GM18499 (cell line): ENCODE measurements around the gene SLC25A47.
"Not testable (repeated sequence)": the region's sequence is repeated elsewhere in the genome, so short reads cannot be mapped to it uniquely, and the experiment has no call there.

ENCODE experiments used
- ATAC-seq: cut with Tn5 transposase; IDR thresholded peaks from one replicate; pipeline ENCODE4 v1.9.1; 2021; ENCODE audit warnings: moderate number of reproducible peaks; ENCODE audit not compliant: insufficient read depth, unreplicated experiment

The SLC25A47 gene

GRCh38 chr14:100323121-100323941, at the start of gene SLC25A47:
Gene SLC25A47 (plus strand): TSS chr14:100323339. CDS start chr14:100323415, 76 bp downstream.
- no peak for ATAC-seq

- ATAC-seq: no peak
Measured at GRCh38 chr14:100274250-100274649, 48.9 kb upstream of the SLC25A47 start.

- ATAC-seq: no peak
Measured at GRCh38 chr14:100275214-100275613, 47.9 kb upstream of the SLC25A47 start.

- no peak for ATAC-seq
Measured at GRCh38 chr14:100278702-100279101, 44.4 kb upstream of the SLC25A47 start.

GRCh38 chr14:100279133-100279532, 44.0 kb upstream of the SLC25A47 start:
- ATAC-seq: no peak

GRCh38 chr14:100279563-100279962, 43.6 kb upstream of the SLC25A47 start:
- no peak for ATAC-seq

- ATAC-seq: no peak
Measured at GRCh38 chr14:100281286-100282082, 41.7 kb upstream of the SLC25A47 start.

- no peak for ATAC-seq
Measured at GRCh38 chr14:100282083-100282350, 41.1 kb upstream of the SLC25A47 start.

GRCh38 chr14:100282766-100283419, 40.2 kb upstream of the SLC25A47 start:
- no peak for ATAC-seq

- not testable (repeated sequence) for ATAC-seq
Measured at GRCh38 chr14:100283436-100283835, 39.7 kb upstream of the SLC25A47 start.

- no peak for ATAC-seq
Measured at GRCh38 chr14:100283984-100284881, 38.9 kb upstream of the SLC25A47 start.

- ATAC-seq: peak; percentile 37
Measured at GRCh38 chr14:100285021-100285912, 37.9 kb upstream of the SLC25A47 start.

GRCh38 chr14:100285913-100286400, 37.2 kb upstream of the SLC25A47 start:
- ATAC-seq: no peak

- ATAC-seq: no peak
Measured at GRCh38 chr14:100286484-100287191, 36.5 kb upstream of the SLC25A47 start.

GRCh38 chr14:100287202-100287997, 35.7 kb upstream of the SLC25A47 start:
- ATAC-seq: no peak

GRCh38 chr14:100287998-100288295, 35.2 kb upstream of the SLC25A47 start:
- ATAC-seq: not testable (repeated sequence)

- no peak for ATAC-seq
Measured at GRCh38 chr14:100288382-100289185, 34.6 kb upstream of the SLC25A47 start.
